Measurements from ENCODE around the gene C14orf180.

Gene C14orf180

GRCh38 chr14:104593710-104594136 is 14.2 kb downstream of the C14orf180 start:
- DNase-seq (ENCODE audit: low read depth), result no peak

- no peak for DNase-seq (ENCODE audit: low read depth)
Measured at GRCh38 chr14:104594310-104595046, 14.9 kb downstream of the C14orf180 start.

GRCh38 chr14:104595116-104595675 is 15.6 kb downstream of the C14orf180 start:
- DNase-seq (ENCODE audit: low read depth), result no peak

GRCh38 chr14:104595911-104596450 is 16.4 kb downstream of the C14orf180 start:
- DNase-seq (ENCODE audit: low read depth), result no peak

GRCh38 chr14:104596451-104596918 is 16.9 kb downstream of the C14orf180 start:
- DNase-seq (ENCODE audit: low read depth), result no peak

- DNase-seq (ENCODE audit: low read depth), result no peak
Measured at GRCh38 chr14:104596927-104597351, 17.4 kb downstream of the C14orf180 start.

GRCh38 chr14:104597576-104597975 is 18.0 kb downstream of the C14orf180 start:
- no peak for DNase-seq (ENCODE audit: low read depth)

- DNase-seq (ENCODE audit: low read depth), result no peak
Measured at GRCh38 chr14:104598039-104598909, 18.7 kb downstream of the C14orf180 start.

- no peak for DNase-seq (ENCODE audit: low read depth)
Measured at GRCh38 chr14:104598910-104599273, 19.3 kb downstream of the C14orf180 start.

GRCh38 chr14:104599446-104599845 is 19.9 kb downstream of the C14orf180 start:
- no peak for DNase-seq (ENCODE audit: low read depth)

- DNase-seq (ENCODE audit: low read depth), result no peak
Measured at GRCh38 chr14:104600141-104600643, 20.6 kb downstream of the C14orf180 start.

- DNase-seq (ENCODE audit: low read depth), result no peak
Measured at GRCh38 chr14:104600805-104601204, 21.2 kb downstream of the C14orf180 start.

GRCh38 chr14:104601786-104602185 is 22.2 kb downstream of the C14orf180 start:
- no peak for DNase-seq (ENCODE audit: low read depth)

- no peak for DNase-seq (ENCODE audit: low read depth)
Measured at GRCh38 chr14:104602315-104602932, 22.9 kb downstream of the C14orf180 start.

GRCh38 chr14:104602933-104603325 is 23.4 kb downstream of the C14orf180 start:
- no peak for DNase-seq (ENCODE audit: low read depth)

GRCh38 chr14:104603711-104604401 is 24.3 kb downstream of the C14orf180 start:
- no peak for DNase-seq (ENCODE audit: low read depth)

GRCh38 chr14:104604458-104605449 is 25.2 kb downstream of the C14orf180 start, which contains the start of gene TMEM179:
Gene TMEM179, minus strand, starts transcription at chr14:104604772. Its CDS starts 31 bp downstream, at chr14:104604741.
- no peak for DNase-seq (ENCODE audit: low read depth)

- DNase-seq (ENCODE audit: low read depth), result no peak
Measured at GRCh38 chr14:104609666-104610065, 30.1 kb downstream of the C14orf180 start.

- DNase-seq (ENCODE audit: low read depth), result no peak
Measured at GRCh38 chr14:104610749-104611310, 31.3 kb downstream of the C14orf180 start.
